OCI-M2 (cell line): Measurements from ENCODE around the gene SYCE1L.

Source experiments
- DNase-seq: peaks from one replicate; lab custom pipeline; 2025; ENCODE audit not compliant: unreplicated experiment; lab: John Stamatoyannopoulos, UW

SYCE1L gene

DNA sequence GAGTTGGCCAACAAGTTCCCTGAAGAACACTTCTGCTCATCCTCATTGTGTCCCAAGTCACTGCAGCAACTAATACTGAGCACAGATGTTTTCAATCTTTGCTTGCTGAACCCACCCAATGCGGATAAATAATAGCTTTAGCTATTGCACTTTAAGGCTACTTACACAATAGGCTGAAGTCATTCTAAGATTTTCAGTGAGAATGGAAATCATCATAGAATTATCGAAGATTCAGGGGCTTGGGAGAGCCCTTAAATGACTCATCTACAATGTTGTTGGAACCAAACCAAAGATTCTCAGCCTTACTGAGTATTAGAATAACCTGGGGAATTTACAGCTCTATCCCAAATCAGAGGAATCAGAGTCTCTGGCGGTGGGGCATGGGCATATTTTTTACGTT, 51.2 kb downstream of the SYCE1L start:
- no peak for DNase-seq
